ENCODE data around the gene DCTD. TPM values are rescaled to one million over a fixed set of nuclear protein-coding genes. Genes with fewer than 3 reads are reported as not detected.

Gene DCTD
- 17.2 TPM for total RNA-seq

DNA sequence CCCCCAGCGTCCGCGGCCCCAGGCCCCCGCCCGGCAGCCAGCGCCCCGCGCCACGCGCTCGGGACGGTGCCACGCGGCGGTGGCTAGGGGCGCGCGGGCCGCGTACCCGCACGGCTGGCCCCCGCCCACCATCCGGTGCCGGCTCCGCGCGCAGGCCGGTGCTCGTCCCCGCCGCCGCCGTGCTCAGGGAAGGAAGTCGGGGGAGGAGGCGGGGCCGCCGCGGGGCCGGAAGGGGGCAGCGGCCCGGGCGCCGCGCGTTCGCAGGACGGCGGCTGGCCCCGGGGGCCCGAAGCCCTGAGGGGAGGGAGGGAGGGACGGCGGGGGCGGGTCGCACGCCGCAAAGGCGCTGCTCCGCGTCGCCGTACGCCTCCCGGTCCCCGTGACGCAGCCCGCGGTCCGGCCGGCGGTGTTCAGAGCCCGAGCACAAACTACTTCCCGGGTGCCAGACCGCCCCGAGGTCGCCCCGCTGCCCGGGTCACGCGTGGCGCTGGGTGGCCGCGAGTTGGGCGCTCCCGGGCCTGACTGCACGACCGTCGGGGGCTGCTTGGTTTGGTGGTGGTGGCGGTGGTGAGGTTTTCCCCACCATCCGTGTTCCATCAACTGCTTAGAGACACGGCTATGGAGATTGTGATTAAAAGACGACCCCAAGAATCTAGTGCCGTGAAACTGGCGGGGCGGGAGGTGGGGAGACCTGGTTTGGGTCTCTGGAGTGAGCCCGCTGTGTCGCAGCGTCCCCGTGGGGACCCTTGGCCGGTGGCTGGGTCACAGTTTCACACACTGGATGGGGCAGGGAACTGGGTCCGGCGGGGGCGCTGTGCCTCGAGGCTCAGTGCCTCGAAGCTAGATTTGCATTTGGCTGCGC, at the start of gene DCTD:
TSS of gene DCTD (minus strand) at position 205 of the 862 bp plus-strand sequence. CDS start 1,818 bp downstream, outside the sequence.
- no peaks in the 10 kb centered on the region for H3K9me3 ChIP-seq
- peak within 1 kb of the TSS; percentile 86 to 99 for H3K27ac ChIP-seq
- intact Hi-C loops (cut with DNase I) = loop anchor here (1.0 to 10.0 kb wide), 5 partner anchors 177 to 1620 kb away; partner anchors contain the start of genes CDKN2AIP and WWC2
- H3K36me3 ChIP-seq = peaks cover 12 to 26% of the 10 kb centered on the region in 2 donors
- TF ChIP-seq, protein P1, sequence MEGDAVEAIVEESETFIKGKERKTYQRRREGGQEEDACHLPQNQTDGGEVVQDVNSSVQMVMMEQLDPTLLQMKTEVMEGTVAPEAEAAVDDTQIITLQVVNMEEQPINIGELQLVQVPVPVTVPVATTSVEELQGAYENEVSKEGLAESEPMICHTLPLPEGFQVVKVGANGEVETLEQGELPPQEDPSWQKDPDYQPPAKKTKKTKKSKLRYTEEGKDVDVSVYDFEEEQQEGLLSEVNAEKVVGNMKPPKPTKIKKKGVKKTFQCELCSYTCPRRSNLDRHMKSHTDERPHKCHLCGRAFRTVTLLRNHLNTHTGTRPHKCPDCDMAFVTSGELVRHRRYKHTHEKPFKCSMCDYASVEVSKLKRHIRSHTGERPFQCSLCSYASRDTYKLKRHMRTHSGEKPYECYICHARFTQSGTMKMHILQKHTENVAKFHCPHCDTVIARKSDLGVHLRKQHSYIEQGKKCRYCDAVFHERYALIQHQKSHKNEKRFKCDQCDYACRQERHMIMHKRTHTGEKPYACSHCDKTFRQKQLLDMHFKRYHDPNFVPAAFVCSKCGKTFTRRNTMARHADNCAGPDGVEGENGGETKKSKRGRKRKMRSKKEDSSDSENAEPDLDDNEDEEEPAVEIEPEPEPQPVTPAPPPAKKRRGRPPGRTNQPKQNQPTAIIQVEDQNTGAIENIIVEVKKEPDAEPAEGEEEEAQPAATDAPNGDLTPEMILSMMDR (IDR thresholded peaks at IDR 0.05) = peak in 2 of 3 experiments; percentile 38 to 44
- DNase-seq (ENCODE audit: low spot score in 2 of 2) = peak; percentile 23 to 88
- H3K4me3 ChIP-seq = peak within 1 kb of the TSS; percentile 76 to 87
- no peaks in the 10 kb centered on the region for H3K27me3 ChIP-seq
- H3K4me1 ChIP-seq = peaks cover 0 to 8% of the 10 kb centered on the region in 2 donors

DNA sequence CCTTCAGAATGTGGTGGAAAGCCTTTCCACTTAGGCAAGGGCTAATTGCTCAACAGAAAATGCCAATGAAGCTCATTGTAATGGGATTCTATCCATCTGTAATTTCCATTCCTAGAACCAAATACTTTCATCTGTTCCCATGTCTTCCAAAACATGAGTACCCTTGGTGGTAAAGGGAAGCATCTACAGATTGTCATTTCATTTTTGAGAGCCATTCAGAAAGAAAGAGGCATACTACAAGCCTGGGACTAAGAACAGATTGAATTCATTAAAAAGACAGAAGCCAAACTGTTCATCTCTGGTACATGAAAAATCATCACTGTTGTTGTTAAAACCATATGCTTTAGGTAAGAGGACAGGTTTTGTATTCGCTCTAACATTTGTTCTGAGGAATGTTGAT, 43.6 kb upstream of the DCTD start:
- intact Hi-C loops (cut with DNase I) = no loop called here
- no peak overlapping the region for H3K4me3 ChIP-seq
- no peaks in the 10 kb centered on the region for H3K4me1 ChIP-seq
- TF ChIP-seq, protein P1 (IDR thresholded peaks at IDR 0.05) = no peak
- H3K9me3 ChIP-seq = no peaks in the 10 kb centered on the region
- no peak overlapping the region for H3K27ac ChIP-seq
- H3K36me3 ChIP-seq = no peaks in the 10 kb centered on the region
- no peak for DNase-seq (ENCODE audit: low spot score in 2 of 2)
- H3K27me3 ChIP-seq = no peaks in the 10 kb centered on the region

DNA sequence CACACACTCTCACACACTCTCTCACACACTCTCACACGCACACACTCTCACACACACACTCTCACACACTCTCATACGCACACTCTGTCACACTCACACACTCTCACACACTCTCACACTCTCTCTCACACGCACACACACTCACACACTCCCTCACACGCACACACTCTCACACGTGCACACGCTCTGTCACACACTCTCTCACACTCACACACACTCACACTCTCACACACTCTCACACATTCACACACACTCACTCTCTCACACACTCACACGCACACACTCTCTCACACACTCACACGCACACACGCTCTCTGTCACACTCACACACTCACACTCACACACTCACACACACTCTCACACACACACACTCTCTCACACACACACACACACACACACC, 43.0 kb upstream of the DCTD start:
- H3K36me3 ChIP-seq = no peaks in the 10 kb centered on the region
- H3K4me3 ChIP-seq = no peak overlapping the region
- no peak overlapping the region for H3K27ac ChIP-seq
- H3K4me1 ChIP-seq = no peaks in the 10 kb centered on the region
- H3K9me3 ChIP-seq = no peaks in the 10 kb centered on the region
- intact Hi-C loops (cut with DNase I) = no loop called here
- TF ChIP-seq, protein P1 (IDR thresholded peaks at IDR 0.05) = no peak
- DNase-seq (ENCODE audit: low spot score in 2 of 2) = no peak
- no peaks in the 10 kb centered on the region for H3K27me3 ChIP-seq

DNA sequence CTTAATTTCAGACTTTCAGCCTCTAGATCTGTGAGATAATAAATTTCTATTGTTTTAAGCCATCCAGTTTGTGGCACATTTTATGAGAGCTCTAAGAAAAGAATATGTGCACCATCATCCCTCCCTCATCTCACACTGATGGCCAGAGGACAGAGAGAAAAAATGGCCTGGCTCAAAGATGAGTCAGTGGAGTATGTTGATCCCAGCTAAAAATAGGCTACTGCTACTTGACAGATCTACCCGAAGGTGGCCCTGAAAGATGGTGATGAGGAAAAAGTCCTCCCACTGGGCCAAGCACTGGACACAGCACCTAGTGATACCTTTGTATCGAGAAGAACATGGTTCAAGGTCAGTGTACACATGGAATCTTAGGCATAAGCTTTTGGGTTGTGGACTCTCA, 38.2 kb upstream of the DCTD start:
- no peak overlapping the region for H3K4me3 ChIP-seq
- no peak for DNase-seq (ENCODE audit: low spot score in 2 of 2)
- intact Hi-C loops (cut with DNase I) = no loop called here
- H3K36me3 ChIP-seq = no peaks in the 10 kb centered on the region
- H3K9me3 ChIP-seq = no peaks in the 10 kb centered on the region
- no peaks in the 10 kb centered on the region for H3K4me1 ChIP-seq
- no peak overlapping the region for H3K27ac ChIP-seq
- H3K27me3 ChIP-seq = no peaks in the 10 kb centered on the region
- TF ChIP-seq, protein P1 (IDR thresholded peaks at IDR 0.05) = no peak

DNA sequence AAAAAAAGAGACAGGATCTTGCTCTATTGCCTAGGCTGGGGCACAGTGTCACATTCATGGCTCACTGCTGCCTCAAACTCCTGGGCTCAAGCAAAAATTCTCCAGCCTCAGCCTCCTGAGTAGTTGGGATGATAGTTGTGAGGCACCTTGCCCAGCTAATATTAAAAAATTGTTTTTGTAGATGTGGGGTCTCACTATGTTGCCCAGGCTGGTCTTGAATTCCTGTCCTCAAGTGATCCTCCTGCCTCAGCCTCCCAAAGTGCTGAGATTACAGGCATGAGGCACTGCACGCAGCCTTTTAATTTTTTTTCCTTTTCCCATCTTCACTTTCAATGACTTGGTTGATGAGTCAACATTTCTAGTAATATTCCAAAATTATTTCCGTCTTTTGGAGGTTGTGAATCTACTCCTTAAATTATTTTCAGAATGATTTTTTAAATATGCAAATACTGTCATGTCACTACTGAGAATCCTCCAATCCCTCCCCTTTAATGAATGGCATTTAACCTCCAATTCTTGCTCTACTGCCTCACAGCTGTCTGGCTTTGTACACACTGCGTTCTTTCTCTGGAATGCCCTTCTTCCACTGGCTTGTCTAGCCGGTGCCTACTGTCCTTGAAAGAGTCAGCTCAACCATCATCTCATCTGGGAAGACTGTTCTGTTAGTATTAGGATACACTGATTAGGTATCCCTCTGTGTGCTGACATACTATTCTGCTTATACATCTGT, 27.5 kb upstream of the DCTD start:
- Histone ChIP-seq H3K36me3 (no peaks in the 10 kb centered on the region), H3K27me3 (no peaks in the 10 kb centered on the region), H3K4me1 (no peaks in the 10 kb centered on the region), H3K4me3 (no peak overlapping the region), H3K9me3 (no peaks in the 10 kb centered on the region), H3K27ac (no peak overlapping the region)
- intact Hi-C loops (cut with DNase I) = no loop called here
- DNase-seq (ENCODE audit: low spot score in 2 of 2) = no peak
- TF ChIP-seq, protein P1 (IDR thresholded peaks at IDR 0.05) = no peak

Data from ascending aorta (tissue), 2 donors.